Measurements from ENCODE around the gene KIAA1958. TPM values are rescaled to one million over a fixed set of nuclear protein-coding genes. Genes with fewer than 3 reads are reported as not detected.

Gene KIAA1958
- total RNA-seq, 1 experiment from 2014 or later = 18.5 TPM

DNA sequence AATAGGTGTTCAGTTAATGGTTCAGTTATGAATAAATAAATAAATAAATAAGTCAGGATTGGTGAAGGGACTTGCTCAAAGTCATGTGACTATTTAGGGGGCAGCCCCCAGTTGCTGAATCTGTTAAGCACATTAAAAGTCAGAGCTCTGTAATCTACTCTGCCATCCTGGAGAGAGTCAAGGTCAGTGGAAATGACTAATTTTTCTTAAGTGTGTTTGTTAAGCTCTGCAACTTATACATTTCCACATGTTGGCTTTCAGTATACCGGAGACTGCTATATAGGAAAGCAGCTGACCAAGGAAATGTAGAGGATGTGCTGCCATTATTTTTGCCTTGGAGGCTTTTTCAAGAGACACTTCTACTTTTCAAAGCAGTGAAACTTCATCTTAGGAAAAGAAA, 57.9 kb downstream of the KIAA1958 start:
- CTCF ChIA-PET = no interaction called here
- RAD21 ChIA-PET (ENCODE audit: low non-redundant PET in 1 of 2, low total read pairs in 2 of 2, uncharacterized antibody in 2 of 2, unreplicated experiment in 2 of 2) = no interaction called here
- Histone ChIP-seq H3K4me2 (ENCODE audit: low read length) (no peak overlapping the region), H2AFZ (ENCODE audit: low read depth, low read length, poor library complexity, severe bottlenecking) (no peak overlapping the region), H3K9ac (ENCODE audit: low read length) (no peak overlapping the region), H3K79me2 (ENCODE audit: insufficient read depth, low read length) (no peaks in the 10 kb centered on the region), H4K20me1 (ENCODE audit: insufficient read depth) (no peaks in the 10 kb centered on the region), H3K9me2 (ENCODE audit: insufficient read depth) (no peaks in the 10 kb centered on the region), H3K9me3 (ENCODE audit: control insufficient read depth in 1 of 2, insufficient read depth in 1 of 2, low read depth in 1 of 2, low read length in 2 of 2) (no peaks in the 10 kb centered on the region), H3K36me3 (ENCODE audit: control insufficient read depth in 1 of 2, insufficient read depth in 2 of 2, low read length in 2 of 2) (no peaks in the 10 kb centered on the region), H3K27me3 (ENCODE audit: insufficient read depth, low read length) (no peaks in the 10 kb centered on the region), H3K4me3 (replicated peaks in 1 of 2; ENCODE audit: low read depth in 1 of 2, low read length in 2 of 2) (no peak overlapping the region), H3K27ac (ENCODE audit: low read depth, low read length) (no peak overlapping the region), H3K4me1 (ENCODE audit: control insufficient read depth in 1 of 2, insufficient read depth in 2 of 2, low read length in 2 of 2) (no peaks in the 10 kb centered on the region)
- DNase-seq (ENCODE audit: low read depth, low spot score) (no peak), ATAC-seq (no peak)
- BruUV-seq (replicated peaks) = no TSS peak
- intact Hi-C loops (cut with micrococcal nuclease) = no loop called here
- POLR2A ChIA-PET = no interaction called here
- no peak for TF ChIP-seq SRF (IDR thresholded peaks at IDR 0.05; ENCODE audit: low read depth)
- TF ChIP-seq ZNF274 (IDR thresholded peaks at IDR 0.05; ENCODE audit: low read depth, low read length) = no peak
- no peak for TF ChIP-seq EZH2 (IDR thresholded peaks at IDR 0.05)
- TF ChIP-seq, protein P1, sequence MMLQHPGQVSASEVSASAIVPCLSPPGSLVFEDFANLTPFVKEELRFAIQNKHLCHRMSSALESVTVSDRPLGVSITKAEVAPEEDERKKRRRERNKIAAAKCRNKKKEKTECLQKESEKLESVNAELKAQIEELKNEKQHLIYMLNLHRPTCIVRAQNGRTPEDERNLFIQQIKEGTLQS (IDR thresholded peaks at IDR 0.05) = no peak
- no peak for TF ChIP-seq POLR2A (IDR thresholded peaks at IDR 0.05; ENCODE audit: borderline replicate concordance, extremely low read depth, insufficient read depth, insufficient read length)
- TF ChIP-seq RAD21 (IDR thresholded peaks at IDR 0.05; ENCODE audit: low read depth) = no peak
- TF ChIP-seq JUND (IDR thresholded peaks at IDR 0.05) = no peak
- no peak for TF ChIP-seq EZH2phosphoT487 (IDR thresholded peaks at IDR 0.05; ENCODE audit: borderline replicate concordance)
- TF ChIP-seq CEBPB (IDR thresholded peaks at IDR 0.05; ENCODE audit: low read depth) = no peak
- no peak for TF ChIP-seq ZFX (IDR thresholded peaks at IDR 0.05)
- no peak for TF ChIP-seq EGR1 (IDR thresholded peaks at IDR 0.05; ENCODE audit: low read depth)
- TF ChIP-seq TCF7L2 (IDR thresholded peaks at IDR 0.05; ENCODE audit: borderline replicate concordance, extremely low read depth, insufficient read depth, insufficient read length) = no peak
- TF ChIP-seq, protein P2, sequence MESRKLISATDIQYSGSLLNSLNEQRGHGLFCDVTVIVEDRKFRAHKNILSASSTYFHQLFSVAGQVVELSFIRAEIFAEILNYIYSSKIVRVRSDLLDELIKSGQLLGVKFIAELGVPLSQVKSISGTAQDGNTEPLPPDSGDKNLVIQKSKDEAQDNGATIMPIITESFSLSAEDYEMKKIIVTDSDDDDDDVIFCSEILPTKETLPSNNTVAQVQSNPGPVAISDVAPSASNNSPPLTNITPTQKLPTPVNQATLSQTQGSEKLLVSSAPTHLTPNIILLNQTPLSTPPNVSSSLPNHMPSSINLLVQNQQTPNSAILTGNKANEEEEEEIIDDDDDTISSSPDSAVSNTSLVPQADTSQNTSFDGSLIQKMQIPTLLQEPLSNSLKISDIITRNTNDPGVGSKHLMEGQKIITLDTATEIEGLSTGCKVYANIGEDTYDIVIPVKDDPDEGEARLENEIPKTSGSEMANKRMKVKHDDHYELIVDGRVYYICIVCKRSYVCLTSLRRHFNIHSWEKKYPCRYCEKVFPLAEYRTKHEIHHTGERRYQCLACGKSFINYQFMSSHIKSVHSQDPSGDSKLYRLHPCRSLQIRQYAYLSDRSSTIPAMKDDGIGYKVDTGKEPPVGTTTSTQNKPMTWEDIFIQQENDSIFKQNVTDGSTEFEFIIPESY (IDR thresholded peaks at IDR 0.05; ENCODE audit: extremely low read depth, insufficient replicate concordance, low read length) = no peak
- no peak for TF ChIP-seq SIN3A (IDR thresholded peaks at IDR 0.05; ENCODE audit: low read depth)
- no peak for TF ChIP-seq YY1 (IDR thresholded peaks at IDR 0.05; ENCODE audit: extremely low read depth, insufficient replicate concordance, low read depth, low read length)
- TF ChIP-seq ELF1 (IDR thresholded peaks at IDR 0.05; ENCODE audit: borderline replicate concordance, low read depth) = no peak
- no peak for TF ChIP-seq CBX3 (IDR thresholded peaks at IDR 0.05; ENCODE audit: low read depth)
- no peak for TF ChIP-seq SP1 (IDR thresholded peaks at IDR 0.05; ENCODE audit: low read depth)

Data from HCT116 (cell line).